Measurements from ENCODE around the gene TARP.

- TF ChIP-seq CTCF (IDR thresholded peaks at IDR 0.05) (no peak), POLR2A (IDR thresholded peaks at IDR 0.05) (no peak)
These were observed 37.2 kb upstream of the TARP start for GRCh38 chr7:38310591-38311101.
